RWPE1 (cell line): Measurements from ENCODE around the gene SIGLEC14.

Source experiments
- CTCF ChIA-PET: fragments of 350-600 bp; sonication (Branson Sonifier 250); formaldehyde crosslinking; extraction: SDS; loops from one replicate; lab custom pipeline; 2021; lab: Yijun Ruan, JAX
- POLR2A ChIA-PET: fragments of 400-600 bp; formaldehyde crosslinking; extraction: SDS; loops from one replicate; lab custom pipeline; 2020; ENCODE audit warnings: antibody characterized with exemption; ENCODE audit not compliant: low non-redundant PET; lab: Yijun Ruan, JAX
- DNase-seq: peaks from one replicate; pipeline ENCODE4 v3.0.0; 2012; ENCODE audit warnings: low spot score
- H3K27ac ChIP-seq: fragments of 450-650 bp; 2 replicates; pipeline ENCODE4 v1.5.1; 2017
- TF ChIP-seq, protein P1 (sequence below): fragments of 450-650 bp; conservative IDR thresholded peaks from 2 replicates; pipeline ENCODE4 v1.5.1; 2017; ENCODE audit warnings: low read depth, mild to moderate bottlenecking

SIGLEC14 gene

DNA sequence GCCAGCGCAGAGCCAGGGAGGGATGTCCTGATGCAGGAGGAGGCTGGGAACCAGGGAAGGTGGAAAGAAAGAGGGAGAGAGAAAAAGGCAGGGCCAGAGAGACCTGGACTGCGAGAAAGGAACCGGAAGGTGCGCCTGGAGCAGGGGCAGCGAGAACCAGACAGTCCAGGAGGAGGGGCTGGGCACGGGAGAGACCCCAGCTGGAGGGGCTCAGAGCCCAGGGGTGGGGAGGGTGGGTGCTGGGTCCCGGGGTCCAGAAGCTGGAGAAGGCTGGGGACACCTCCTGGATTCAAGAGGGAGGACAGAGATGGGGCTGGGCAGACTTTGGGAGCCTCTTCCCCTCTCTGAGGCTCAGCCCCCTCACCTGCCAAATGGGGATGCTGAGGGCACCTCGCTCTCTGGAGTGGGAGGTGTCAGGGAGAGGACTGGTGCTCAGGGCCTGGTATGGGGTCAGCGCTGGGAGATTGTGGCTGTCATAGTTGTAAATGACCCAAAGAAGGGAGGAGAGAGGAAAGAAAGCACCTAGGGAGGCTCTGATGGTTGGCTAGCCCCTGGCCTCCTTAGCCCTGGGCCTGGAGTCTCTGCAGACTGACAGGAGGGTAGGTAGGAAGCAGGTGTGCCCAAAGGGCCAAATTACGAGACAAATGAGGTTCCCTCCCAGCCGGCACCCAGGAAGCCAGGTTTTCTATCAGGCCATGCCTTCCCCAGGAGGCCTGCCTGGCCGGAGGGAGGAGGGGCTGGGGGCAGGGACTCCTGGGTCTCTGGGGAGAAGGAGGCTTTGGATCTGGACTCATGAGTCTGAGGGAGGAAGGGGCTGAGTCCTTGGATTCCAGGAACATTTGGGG, 45.2 kb upstream of the SIGLEC14 start:
- TF ChIP-seq, protein P1, sequence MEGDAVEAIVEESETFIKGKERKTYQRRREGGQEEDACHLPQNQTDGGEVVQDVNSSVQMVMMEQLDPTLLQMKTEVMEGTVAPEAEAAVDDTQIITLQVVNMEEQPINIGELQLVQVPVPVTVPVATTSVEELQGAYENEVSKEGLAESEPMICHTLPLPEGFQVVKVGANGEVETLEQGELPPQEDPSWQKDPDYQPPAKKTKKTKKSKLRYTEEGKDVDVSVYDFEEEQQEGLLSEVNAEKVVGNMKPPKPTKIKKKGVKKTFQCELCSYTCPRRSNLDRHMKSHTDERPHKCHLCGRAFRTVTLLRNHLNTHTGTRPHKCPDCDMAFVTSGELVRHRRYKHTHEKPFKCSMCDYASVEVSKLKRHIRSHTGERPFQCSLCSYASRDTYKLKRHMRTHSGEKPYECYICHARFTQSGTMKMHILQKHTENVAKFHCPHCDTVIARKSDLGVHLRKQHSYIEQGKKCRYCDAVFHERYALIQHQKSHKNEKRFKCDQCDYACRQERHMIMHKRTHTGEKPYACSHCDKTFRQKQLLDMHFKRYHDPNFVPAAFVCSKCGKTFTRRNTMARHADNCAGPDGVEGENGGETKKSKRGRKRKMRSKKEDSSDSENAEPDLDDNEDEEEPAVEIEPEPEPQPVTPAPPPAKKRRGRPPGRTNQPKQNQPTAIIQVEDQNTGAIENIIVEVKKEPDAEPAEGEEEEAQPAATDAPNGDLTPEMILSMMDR: no peak
- DNase-seq: no peak
- ChIA-PET CTCF (no interaction called here), POLR2A (no interaction called here)
- H3K27ac ChIP-seq: peak overlapping the region; percentile 99

DNA sequence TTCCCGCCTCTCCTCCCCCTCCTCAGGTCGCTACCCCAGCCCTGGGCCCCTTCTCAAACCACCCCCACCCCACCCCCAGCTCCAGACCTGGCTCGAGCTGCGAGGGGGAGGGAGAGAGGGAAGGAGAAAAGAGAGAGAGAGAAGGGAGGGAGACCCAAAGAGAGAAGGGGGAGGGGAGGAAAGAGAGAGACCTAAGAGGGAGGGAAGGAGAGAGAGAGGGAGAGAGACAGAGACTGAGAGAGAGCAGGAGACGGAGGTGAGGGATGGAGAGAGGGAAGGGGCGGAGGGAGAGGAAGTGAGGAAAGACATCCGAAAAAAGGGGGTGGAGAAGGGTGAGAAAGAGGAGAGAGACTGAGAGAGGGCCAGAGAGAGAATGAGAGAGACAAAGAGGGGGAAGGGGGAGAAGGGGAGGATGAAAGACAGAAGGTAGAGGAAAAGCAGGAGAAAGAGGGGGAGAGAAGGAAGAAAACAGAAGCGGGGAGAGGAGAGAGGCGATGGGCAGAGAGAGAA, 44.5 kb upstream of the SIGLEC14 start:
- CTCF ChIA-PET: no interaction called here
- TF ChIP-seq, protein P1: no peak
- POLR2A ChIA-PET: interaction anchor here (1.5 kb wide), 1 partner anchor 13 kb away, joined by 3 read pairs; no protein-coding TSS in a partner anchor
- no peak for DNase-seq
- peak overlapping the region; percentile 99 for H3K27ac ChIP-seq

DNA sequence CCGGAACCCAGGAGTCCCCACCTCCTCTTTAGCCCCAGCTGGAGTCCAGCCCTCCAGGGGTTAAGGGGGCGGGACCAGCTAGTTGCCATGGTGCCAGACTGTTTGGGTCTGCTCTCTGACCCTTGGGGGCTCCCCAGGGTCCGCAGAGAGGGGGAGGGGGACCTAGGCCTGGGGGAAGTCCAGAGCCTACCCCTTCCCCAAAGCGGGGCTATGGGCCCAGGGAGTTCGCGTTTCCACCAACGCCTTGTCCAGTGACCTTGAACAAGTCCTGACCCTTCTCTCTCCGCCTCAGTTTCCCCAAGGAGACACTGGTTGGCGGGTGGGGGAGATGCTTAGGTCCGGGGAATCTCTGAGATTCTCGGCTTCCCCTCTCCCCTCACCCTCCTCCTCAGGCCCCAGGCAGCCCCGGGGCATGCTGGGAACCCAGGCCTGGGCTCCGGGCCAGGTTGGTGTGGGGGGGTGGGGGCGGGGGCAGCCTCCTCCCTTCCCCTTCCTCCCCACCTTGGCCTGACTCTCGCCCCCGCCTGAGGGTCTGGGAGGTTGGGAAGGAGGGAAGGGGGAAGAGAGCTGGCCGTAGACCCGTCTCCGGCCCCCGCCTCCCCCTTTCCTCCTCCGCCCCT, 43.9 kb upstream of the SIGLEC14 start:
- TF ChIP-seq, protein P1: no peak
- ChIA-PET CTCF (no interaction called here), POLR2A (interaction anchor here (1.5 kb wide), 1 partner anchor 14 kb away, joined by 3 read pairs; no protein-coding TSS in a partner anchor)
- DNase-seq: no peak
- H3K27ac ChIP-seq: peak overlapping the region; percentile 99

DNA sequence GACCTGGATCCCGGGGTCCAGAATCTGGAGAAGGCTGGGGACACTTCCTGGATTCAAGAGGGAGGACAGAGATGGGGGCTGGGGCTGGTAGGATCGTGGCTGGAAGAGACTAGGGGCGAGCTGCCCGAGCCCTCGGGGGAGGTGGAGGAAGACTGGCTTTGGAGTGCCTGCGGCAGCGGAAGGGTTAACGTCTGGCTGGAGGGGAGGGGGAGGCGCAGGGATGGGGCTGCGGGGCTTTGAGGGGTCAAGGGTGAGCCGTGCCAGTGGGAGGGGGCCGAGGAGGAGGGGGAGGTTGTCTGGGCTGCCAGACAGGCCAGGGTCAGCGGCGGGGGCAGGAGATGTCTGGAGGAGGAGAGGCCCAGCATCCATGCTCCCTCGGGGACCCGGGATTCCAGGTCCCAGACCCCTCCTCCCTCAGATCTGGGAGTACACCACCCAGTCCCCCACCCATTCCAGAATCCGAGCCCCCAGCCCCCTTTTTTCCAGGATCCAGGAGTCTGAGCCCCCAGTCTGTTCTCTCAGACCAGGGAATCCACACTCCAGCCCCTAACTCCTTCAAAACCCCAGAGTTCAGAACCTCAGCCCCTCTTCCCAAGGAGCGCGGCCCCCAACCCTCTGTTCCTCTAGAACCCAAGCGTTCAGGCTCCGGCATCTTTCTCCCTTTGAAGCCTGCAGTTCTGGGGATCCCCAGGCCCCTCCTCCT, 43.3 kb upstream of the SIGLEC14 start:
- ChIA-PET POLR2A (interaction anchor here (1.5 kb wide), 1 partner anchor 14 kb away, joined by 3 read pairs; no protein-coding TSS in a partner anchor), CTCF (interaction anchor here (0.9 kb wide), 1 partner anchor 29 kb away, joined by 3 read pairs; no protein-coding TSS in a partner anchor)
- DNase-seq: no peak
- TF ChIP-seq, protein P1: no peak
- peak overlapping the region; percentile 99 for H3K27ac ChIP-seq

DNA sequence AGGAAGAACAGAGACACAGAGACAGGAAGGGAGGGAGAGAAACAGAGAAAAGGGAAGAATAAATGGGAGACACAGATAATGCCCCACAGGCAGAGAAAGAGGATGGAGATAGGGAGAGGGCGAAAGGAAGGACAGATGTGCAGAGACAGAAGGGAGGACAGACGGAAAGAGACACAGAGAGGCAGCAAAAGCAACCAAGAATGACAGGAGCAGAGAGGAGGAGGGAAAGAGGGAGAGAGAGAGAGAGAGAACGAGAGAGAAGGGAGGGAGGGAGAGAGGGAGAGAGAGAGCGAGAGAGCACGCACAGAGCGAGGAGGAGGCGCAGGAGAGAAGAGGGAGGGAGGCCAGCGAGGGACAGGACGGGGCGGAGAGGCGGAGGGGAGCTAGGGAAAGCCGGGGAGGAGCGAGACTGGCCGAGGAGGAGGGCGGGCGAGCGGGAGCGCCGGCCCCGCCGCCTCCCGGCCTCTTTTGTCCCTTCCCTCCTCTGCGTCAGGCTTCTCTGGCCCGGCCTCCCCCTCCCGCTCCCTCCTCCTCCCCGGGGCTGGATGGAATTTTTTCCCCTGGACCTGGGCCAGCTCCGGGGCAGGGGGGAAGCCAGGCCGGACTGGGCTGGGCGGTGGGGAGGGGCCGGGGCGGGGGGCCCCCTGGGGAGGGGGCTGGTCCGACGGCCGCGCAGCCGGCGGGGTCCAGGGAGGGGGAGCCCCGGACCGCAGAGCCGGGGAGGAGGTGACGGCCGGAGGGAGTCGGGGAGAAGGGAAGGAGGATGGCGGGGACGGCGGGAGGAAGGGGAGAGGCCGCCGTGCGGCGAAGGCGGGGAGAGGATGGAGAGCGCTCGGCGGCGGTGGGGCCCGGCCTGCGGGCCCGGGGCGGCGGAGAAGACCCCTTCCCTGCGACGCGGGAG, 42.3 kb upstream of the SIGLEC14 start:
- DNase-seq: peak; percentile 75
- peak overlapping the region; percentile 99 for H3K27ac ChIP-seq
- TF ChIP-seq, protein P1: no peak
- POLR2A ChIA-PET: interaction anchor here (0.5 to 2.1 kb wide), 5 partner anchors 11 to 292 kb away, joined by 3 to 17 read pairs (median 3); no protein-coding TSS in a partner anchor
- CTCF ChIA-PET: interaction anchor here (0.9 kb wide), 1 partner anchor 28 kb away, joined by 3 read pairs; no protein-coding TSS in a partner anchor
